ENCODE data around the gene VWA3B. TPM values are rescaled to one million over a fixed set of nuclear protein-coding genes. Genes with fewer than 3 reads are reported as not detected.

Gene VWA3B
- total and polyA plus RNA-seq, 2 experiments from 2014 or later = not detected

DNA sequence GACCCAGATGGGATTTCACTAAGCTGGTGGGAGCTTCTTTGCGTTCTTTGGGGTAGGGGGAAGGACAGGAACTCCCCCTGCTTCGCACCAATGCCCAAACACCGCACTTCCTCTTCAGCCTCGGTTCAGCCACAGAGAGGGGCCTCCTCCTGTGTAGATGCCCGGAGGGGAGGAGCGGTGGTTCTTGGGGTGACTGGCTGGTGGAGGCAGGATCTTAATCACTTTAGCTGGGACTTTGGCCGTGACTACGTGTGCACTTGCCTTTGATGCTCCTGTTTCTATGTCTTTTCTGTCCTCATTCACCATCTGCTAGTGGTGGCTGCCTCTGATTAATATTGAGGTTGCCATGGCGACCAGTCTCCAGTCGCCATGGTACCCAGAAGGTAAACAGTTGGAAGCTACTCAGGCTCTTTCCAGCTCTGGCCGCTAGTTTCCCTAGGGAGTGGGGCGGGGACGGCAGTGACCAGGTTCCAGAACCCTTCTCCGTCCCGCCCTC lies 261.1 kb downstream of the VWA3B start:
- WGBS, 2 experiments (ENCODE audit: low coverage in 1 of 2, low lambda C conversion rate in 2 of 2, missing lambda C conversion rate in 2 of 2) = 7 to 9% methylated on average over 15 of the region's 15 CpGs

DNA sequence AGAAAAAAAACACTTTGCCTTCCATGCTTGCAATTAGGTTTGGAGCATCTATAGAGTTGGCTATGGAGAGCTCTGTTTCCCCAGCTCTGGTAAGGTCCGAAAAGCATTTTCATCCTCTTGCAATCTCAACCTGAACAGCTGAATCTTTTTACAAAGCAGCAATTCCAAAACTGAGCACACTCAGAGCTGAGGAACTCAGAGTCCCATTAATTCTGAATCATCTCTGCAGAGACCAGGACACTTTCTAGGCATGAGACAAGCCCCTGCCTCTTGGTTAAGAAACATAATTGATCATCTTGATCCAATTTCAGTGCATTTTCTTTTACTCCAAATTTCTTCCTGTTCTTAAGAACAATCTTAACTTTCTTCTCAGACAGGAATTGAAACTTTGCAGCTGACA lies 263.4 kb downstream of the VWA3B start:
- in situ Hi-C loops (cut with MboI) = no loop called here
- H2AFZ ChIP-seq = no peak overlapping the region
- no peaks in the 10 kb centered on the region for H3K9me3 ChIP-seq (ENCODE audit: low read depth)
- no peak overlapping the region for H3K27ac ChIP-seq
- H3K27me3 ChIP-seq (replicated peaks; ENCODE audit: insufficient read depth) = peaks cover 34% of the 10 kb centered on the region
- no peaks in the 10 kb centered on the region for H3K9me2 ChIP-seq (ENCODE audit: insufficient read depth)
- H3K36me3 ChIP-seq (ENCODE audit: low read depth) = no peaks in the 10 kb centered on the region
- 0 out of 2 replicates have a peak, but pooled peaks cover 3% of the 10 kb centered on the region for H3K4me1 ChIP-seq (ENCODE audit: insufficient read depth)
- H4K20me1 ChIP-seq (ENCODE audit: insufficient read depth) = no peaks in the 10 kb centered on the region
- no peaks in the 10 kb centered on the region for H3F3A ChIP-seq (ENCODE audit: insufficient read depth)
- no peaks in the 10 kb centered on the region for H3K79me2 ChIP-seq (ENCODE audit: insufficient read depth)
- H3K4me3 ChIP-seq = no peak overlapping the region
- H3K9ac ChIP-seq = no peak overlapping the region
- DNase-seq = peak; percentile 9
- no peak for TF ChIP-seq EZH2phosphoT487 (IDR thresholded peaks at IDR 0.05; ENCODE audit: insufficient read depth, low read depth)
- WGBS, 2 experiments (ENCODE audit: low coverage in 1 of 2, low lambda C conversion rate in 2 of 2, missing lambda C conversion rate in 2 of 2) = 83 to 86% methylated on average over 1 of the region's 1 CpG
- H3K4me2 ChIP-seq (ENCODE audit: unreplicated experiment) = no peak overlapping the region

More for the DNA sequence above, 261.1 kb downstream of the VWA3B start:
- TF ChIP-seq EZH2phosphoT487 (IDR thresholded peaks at IDR 0.05; ENCODE audit: insufficient read depth, low read depth) = no peak
- no peak for TF ChIP-seq EZH2 (IDR thresholded peaks at IDR 0.05; ENCODE audit: insufficient read depth, poor library complexity, severe bottlenecking)
- Histone ChIP-seq H3K9me3 (ENCODE audit: low read depth) (no peaks in the 10 kb centered on the region), H3K27me3 (replicated peaks; ENCODE audit: insufficient read depth) (peaks cover 42% of the 10 kb centered on the region), H3K79me2 (ENCODE audit: insufficient read depth) (no peaks in the 10 kb centered on the region), H3K9me2 (ENCODE audit: insufficient read depth) (no peaks in the 10 kb centered on the region), H2AFZ (no peak overlapping the region), H3F3A (ENCODE audit: insufficient read depth) (no peaks in the 10 kb centered on the region), H3K36me3 (ENCODE audit: low read depth) (no peaks in the 10 kb centered on the region), H3K27ac (no peak overlapping the region), H3K4me1 (ENCODE audit: insufficient read depth) (0 out of 2 replicates have a peak, but pooled peaks cover 3% of the 10 kb centered on the region), H4K20me1 (ENCODE audit: insufficient read depth) (no peaks in the 10 kb centered on the region), H3K4me2 (ENCODE audit: unreplicated experiment) (no peak overlapping the region), H3K9ac (no peak overlapping the region), H3K4me3 (no peak overlapping the region)
- DNase-seq = peak; percentile 18
- in situ Hi-C loops (cut with MboI) = no loop called here

DNA sequence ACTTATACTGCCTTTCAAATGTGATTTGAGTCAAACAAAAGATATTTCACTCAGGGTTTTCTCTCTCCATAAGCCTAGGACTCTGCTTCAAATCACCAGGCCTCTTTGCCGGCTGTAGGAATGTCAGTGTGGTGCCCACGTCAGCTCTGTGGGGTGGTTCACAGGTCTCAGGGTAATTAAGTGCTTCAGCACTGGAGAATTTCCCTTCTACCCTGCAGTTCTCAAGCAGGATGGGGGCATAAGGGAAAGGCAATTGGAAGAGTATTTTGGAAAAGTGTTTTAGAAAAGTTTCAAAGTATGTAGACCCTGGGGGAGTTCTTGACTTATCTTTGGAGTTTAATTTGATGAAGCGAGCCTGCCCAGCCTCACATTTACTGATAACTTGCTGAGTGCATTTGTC lies 268.9 kb downstream of the VWA3B start:
- TF ChIP-seq EZH2phosphoT487 (IDR thresholded peaks at IDR 0.05; ENCODE audit: insufficient read depth, low read depth) (no peak), EZH2 (IDR thresholded peaks at IDR 0.05; ENCODE audit: insufficient read depth, poor library complexity, severe bottlenecking) (no peak)
- H3K27me3 ChIP-seq (replicated peaks; ENCODE audit: insufficient read depth) = no peaks in the 10 kb centered on the region
- H4K20me1 ChIP-seq (ENCODE audit: insufficient read depth) = no peaks in the 10 kb centered on the region
- H3K36me3 ChIP-seq (ENCODE audit: low read depth) = no peaks in the 10 kb centered on the region
- WGBS, 2 experiments (ENCODE audit: low coverage in 1 of 2, low lambda C conversion rate in 2 of 2, missing lambda C conversion rate in 2 of 2) = 27 to 36% methylated on average over 3 of the region's 3 CpGs
- no peaks in the 10 kb centered on the region for H3F3A ChIP-seq (ENCODE audit: insufficient read depth)
- no peak overlapping the region for H3K9ac ChIP-seq
- no peaks in the 10 kb centered on the region for H3K79me2 ChIP-seq (ENCODE audit: insufficient read depth)
- no peak for DNase-seq
- H2AFZ ChIP-seq = no peak overlapping the region
- H3K9me3 ChIP-seq (ENCODE audit: low read depth) = no peaks in the 10 kb centered on the region
- H3K4me3 ChIP-seq = no peak overlapping the region
- H3K4me2 ChIP-seq (ENCODE audit: unreplicated experiment) = no peak overlapping the region
- no peak overlapping the region for H3K27ac ChIP-seq
- H3K4me1 ChIP-seq (ENCODE audit: insufficient read depth) = no peaks in the 10 kb centered on the region
- H3K9me2 ChIP-seq (ENCODE audit: insufficient read depth) = no peaks in the 10 kb centered on the region
- in situ Hi-C loops (cut with MboI) = no loop called here

DNA sequence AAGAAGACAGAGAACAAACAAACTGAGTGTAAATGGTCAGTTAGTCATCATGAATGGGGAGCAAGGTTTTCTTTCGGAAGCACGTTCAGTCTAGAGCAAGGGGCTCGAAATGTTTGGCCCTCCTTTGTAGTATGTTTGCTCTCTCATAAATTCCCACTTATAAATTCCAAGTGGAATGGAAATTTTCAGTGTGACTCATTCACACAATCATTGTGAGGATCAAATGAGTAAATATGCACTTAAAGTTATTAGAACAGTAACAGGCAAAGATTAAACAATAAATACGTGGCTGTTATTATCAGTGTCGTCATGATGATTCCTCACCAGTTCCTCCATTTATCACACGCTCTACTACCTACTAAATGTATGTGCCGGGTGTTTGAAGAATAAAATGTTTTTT lies 269.8 kb downstream of the VWA3B start:
- no peak overlapping the region for H3K9ac ChIP-seq
- no peaks in the 10 kb centered on the region for H3K36me3 ChIP-seq (ENCODE audit: low read depth)
- no peaks in the 10 kb centered on the region for H3K27me3 ChIP-seq (replicated peaks; ENCODE audit: insufficient read depth)
- H4K20me1 ChIP-seq (ENCODE audit: insufficient read depth) = no peaks in the 10 kb centered on the region
- 75 to 83% methylated on average over 7 of the region's 7 CpGs for WGBS, 2 experiments (ENCODE audit: low coverage in 1 of 2, low lambda C conversion rate in 2 of 2, missing lambda C conversion rate in 2 of 2)
- no peaks in the 10 kb centered on the region for H3K79me2 ChIP-seq (ENCODE audit: insufficient read depth)
- no peaks in the 10 kb centered on the region for H3K9me3 ChIP-seq (ENCODE audit: low read depth)
- no peak for DNase-seq
- H3K4me2 ChIP-seq (ENCODE audit: unreplicated experiment) = no peak overlapping the region
- H3K4me1 ChIP-seq (ENCODE audit: insufficient read depth) = no peaks in the 10 kb centered on the region
- TF ChIP-seq EZH2phosphoT487 (IDR thresholded peaks at IDR 0.05; ENCODE audit: insufficient read depth, low read depth) (no peak), EZH2 (IDR thresholded peaks at IDR 0.05; ENCODE audit: insufficient read depth, poor library complexity, severe bottlenecking) (no peak)
- H3K4me3 ChIP-seq = no peak overlapping the region
- no peak overlapping the region for H3K27ac ChIP-seq
- no peak overlapping the region for H2AFZ ChIP-seq
- H3F3A ChIP-seq (ENCODE audit: insufficient read depth) = no peaks in the 10 kb centered on the region
- in situ Hi-C loops (cut with MboI) = no loop called here
- no peaks in the 10 kb centered on the region for H3K9me2 ChIP-seq (ENCODE audit: insufficient read depth)

DNA sequence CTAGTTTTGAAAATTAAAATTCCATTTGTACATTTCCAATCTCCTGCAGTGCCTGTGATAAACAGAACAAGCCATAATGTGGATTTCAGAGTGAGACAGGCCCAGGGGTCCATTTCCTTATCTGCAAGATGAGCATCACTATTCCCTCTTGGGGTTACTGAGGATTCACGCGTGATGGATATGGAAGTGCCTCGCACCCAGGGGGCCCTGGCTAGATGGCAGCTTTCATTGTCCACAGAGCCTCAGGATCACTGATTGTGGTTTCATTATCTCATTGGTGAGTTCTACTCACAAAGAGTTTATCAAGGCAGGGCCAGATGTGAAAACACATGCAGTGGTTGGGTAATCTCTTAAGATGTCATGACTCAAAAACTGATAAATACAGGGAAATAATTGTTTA lies 270.9 kb downstream of the VWA3B start:
- Histone ChIP-seq H3K27ac (no peak overlapping the region), H3K79me2 (ENCODE audit: insufficient read depth) (no peaks in the 10 kb centered on the region), H3K36me3 (ENCODE audit: low read depth) (no peaks in the 10 kb centered on the region), H3K9me3 (ENCODE audit: low read depth) (no peaks in the 10 kb centered on the region), H3K4me1 (ENCODE audit: insufficient read depth) (no peaks in the 10 kb centered on the region), H3K9ac (no peak overlapping the region), H3K27me3 (replicated peaks; ENCODE audit: insufficient read depth) (no peaks in the 10 kb centered on the region), H3K4me2 (ENCODE audit: unreplicated experiment) (no peak overlapping the region), H3F3A (ENCODE audit: insufficient read depth) (no peaks in the 10 kb centered on the region), H3K9me2 (ENCODE audit: insufficient read depth) (no peaks in the 10 kb centered on the region), H2AFZ (no peak overlapping the region), H3K4me3 (no peak overlapping the region), H4K20me1 (ENCODE audit: insufficient read depth) (no peaks in the 10 kb centered on the region)
- TF ChIP-seq EZH2 (IDR thresholded peaks at IDR 0.05; ENCODE audit: insufficient read depth, poor library complexity, severe bottlenecking) = no peak
- no peak for TF ChIP-seq EZH2phosphoT487 (IDR thresholded peaks at IDR 0.05; ENCODE audit: insufficient read depth, low read depth)
- in situ Hi-C loops (cut with MboI) = no loop called here
- no peak for DNase-seq
- WGBS, 2 experiments (ENCODE audit: low coverage in 1 of 2, low lambda C conversion rate in 2 of 2, missing lambda C conversion rate in 2 of 2) = 61 to 75% methylated on average over 3 of the region's 3 CpGs
